SK-N-SH (cell line): Measurements from ENCODE around the gene TP53I11. TPM values are rescaled to one million over a fixed set of nuclear protein-coding genes. Genes with fewer than 3 reads are reported as not detected.

ENCODE experiments used
- CTCF ChIA-PET: fragments of 300-600, 350-600 bp; formaldehyde crosslinking; extraction: SDS; loops from one replicate; lab custom pipeline; 2021; lab: Yijun Ruan, JAX
- POLR2A ChIA-PET: fragments of 350-600 bp; sonication (Branson Sonifier 250); formaldehyde crosslinking; extraction: SDS; loops from one replicate; lab custom pipeline; 2020; ENCODE audit warnings: antibody characterized with exemption, inconsistent platforms; lab: Yijun Ruan, JAX
- DNase-seq: peaks from one replicate; pipeline ENCODE4 v3.0.0; 2012
- H2AFZ ChIP-seq: fragments of 200-600 bp; sonication (generic); 2 replicates; pipeline ENCODE4 v1.8.1; 2016; ENCODE audit warnings: antibody characterized with exemption, mild to moderate bottlenecking, low read depth
- H3F3A ChIP-seq: fragments of 200-600 bp; sonication (generic); replicated peaks from 2 replicates; pipeline ENCODE3; 2016; ENCODE audit warnings: antibody characterized with exemption, mild to moderate bottlenecking; ENCODE audit not compliant: insufficient read depth
- H3K27ac ChIP-seq, 2 experiments: fragments of 200-500 bp in 1 of 2; fragments of 200-600 bp in 1 of 2; sonication (Bioruptor generic) in 1 of 2; sonication (generic), shearing (Covaris generic) in 1 of 2; 2 replicates each; pipeline versions ENCODE4 v1.5.1 to v1.6.1; 2014 to 2016; ENCODE audit warnings: low read depth in 2 of 2, inconsistent platforms in 1 of 2, low read length in 1 of 2, mild to moderate bottlenecking in 1 of 2, mixed read lengths in 1 of 2
- H3K27me3 ChIP-seq: fragments of 200-600 bp; sonication (generic), shearing (Covaris generic); 2 replicates; pipeline ENCODE4 v1.6.1; 2016; ENCODE audit warnings: mixed run types; ENCODE audit not compliant: insufficient read depth
- H3K36me3 ChIP-seq, 2 experiments: fragments of 200-500 bp in 1 of 2; fragments of 200-600 bp in 1 of 2; sonication (Bioruptor generic) in 1 of 2; sonication (generic) in 1 of 2; replicated peaks in 1 of 2; 2 replicates each; pipeline versions ENCODE3 to v1.5.1; 2014 to 2016; ENCODE audit warnings: low read length in 1 of 2, mild to moderate bottlenecking in 1 of 2; ENCODE audit not compliant: insufficient read depth in 2 of 2, control insufficient read depth in 1 of 2
- H3K4me1 ChIP-seq, 2 experiments: fragments of 200-500 bp in 1 of 2; fragments of 200-600 bp in 1 of 2; sonication (Bioruptor generic) in 1 of 2; sonication (generic), shearing (Covaris generic) in 1 of 2; 2 replicates each; pipeline versions ENCODE4 v1.5.1 to v1.6.1; 2014 to 2016; ENCODE audit warnings: low read depth in 1 of 2, low read length in 1 of 2, mixed run types in 1 of 2; ENCODE audit not compliant: insufficient read depth in 2 of 2, control insufficient read depth in 1 of 2
- H3K4me2 ChIP-seq: fragments of 200-600 bp; sonication (generic), shearing (Covaris generic); 2 replicates; pipeline ENCODE4 v1.6.1; 2017; ENCODE audit warnings: mixed run types
- H3K4me3 ChIP-seq, 2 experiments: fragments of 200-500 bp in 1 of 2; fragments of 200-600 bp in 1 of 2; sonication (Bioruptor generic) in 1 of 2; sonication (generic), shearing (Covaris generic) in 1 of 2; 2 replicates each; pipeline versions ENCODE4 v1.5.1 to v1.8.1; 2014 to 2016; ENCODE audit warnings: low read depth in 2 of 2, inconsistent platforms in 1 of 2, low read length in 1 of 2, mild to moderate bottlenecking in 1 of 2, mixed read lengths in 1 of 2, moderate library complexity in 1 of 2
- H3K79me2 ChIP-seq: fragments of 200-600 bp; sonication (generic); 2 replicates; pipeline ENCODE4 v1.8.1; 2017; ENCODE audit warnings: mild to moderate bottlenecking; ENCODE audit not compliant: insufficient read depth
- H3K9ac ChIP-seq: fragments of 200-600 bp; sonication (generic); 2 replicates; pipeline ENCODE4 v1.6.1; 2017; ENCODE audit warnings: mixed run types
- H3K9me2 ChIP-seq: fragments of 200-600 bp; sonication (generic); 2 replicates; pipeline ENCODE4 v1.6.1; 2017; ENCODE audit warnings: mixed run types
- H3K9me3 ChIP-seq: fragments of 200-600 bp; sonication (generic); 2 replicates; pipeline ENCODE4 v1.6.1; 2017; ENCODE audit warnings: mixed run types, mild to moderate bottlenecking, moderate library complexity
- H4K20me1 ChIP-seq: fragments of 200-600 bp; sonication (generic); 2 replicates; pipeline ENCODE4 v1.6.1; 2017; ENCODE audit warnings: mild to moderate bottlenecking, mixed run types; ENCODE audit not compliant: insufficient read depth
- CHD2 ChIP-seq: fragments of 150-350 bp; IDR thresholded peaks from 2 replicates; pipeline ENCODE4 v1.6.1; 2018; ENCODE audit warnings: low read length; ENCODE audit not compliant: partially characterized antibody
- CTCF ChIP-seq: fragments of 200-600 bp; sonication (generic); IDR thresholded peaks from 2 replicates; pipeline ENCODE4 v1.6.1; 2017; ENCODE audit warnings: antibody characterized with exemption, mild to moderate bottlenecking, moderate library complexity
- ELF1 ChIP-seq: IDR thresholded peaks from 2 replicates; pipeline ENCODE4 v1.4.0; 2012
- FOSL2 ChIP-seq: IDR thresholded peaks from 2 replicates; pipeline ENCODE4 v1.4.0; 2012; ENCODE audit warnings: low read depth, mild to moderate bottlenecking, moderate library complexity, borderline replicate concordance
- GABPA ChIP-seq: IDR thresholded peaks from 2 replicates; pipeline ENCODE4 v1.4.0; 2012; ENCODE audit warnings: low read depth, mild to moderate bottlenecking
- NFIC ChIP-seq: IDR thresholded peaks from 2 replicates; pipeline ENCODE4 v1.4.0; 2012; ENCODE audit warnings: borderline replicate concordance
- PBX3 ChIP-seq: IDR thresholded peaks from 2 replicates; pipeline ENCODE4; 2012
- RAD21 ChIP-seq: IDR thresholded peaks from 2 replicates; pipeline ENCODE4 v1.6.1; 2012; ENCODE audit warnings: mild to moderate bottlenecking, low read length
- REST ChIP-seq: IDR thresholded peaks from 2 replicates; pipeline ENCODE4 v1.6.1; 2012; ENCODE audit warnings: mild to moderate bottlenecking, low read depth, low read length, moderate library complexity
- RFX5 ChIP-seq: IDR thresholded peaks from 2 replicates; pipeline ENCODE4 v1.6.1; 2012; ENCODE audit warnings: mild to moderate bottlenecking, improper control_type of control experiment, low read length
- WGBS: methylation state at CpG from one replicate; pipeline ENCODE4 v1.1.6; 2017; ENCODE audit warnings: low lambda C conversion rate; 5-methylcytosine and 5-hydroxymethylcytosine counted together
- polyA plus RNA-seq, 3 experiments: library from polyadenylated mRNA; depleted of rRNA; stranded (reverse); fragments of >200 nt; gene quantifications; 2 replicates each; pipeline ENCODE4 v1.2.3, GENCODE V29; 2012
- TF ChIP-seq, protein P1 (sequence below): IDR thresholded peaks from 2 replicates; pipeline ENCODE4 v1.4.0; 2012; ENCODE audit warnings: low read depth

TP53I11 gene
- polyA plus RNA-seq, 1 of the 3 experiments (the other 2 are of a cell fraction): 6.6 TPM

- TF ChIP-seq PBX3: no peak
These were observed 66.6 kb downstream of the TP53I11 start (continued) for GRCh38 chr11:44884056-44884455.

- Histone ChIP-seq H3K36me3 (no peaks in the 10 kb centered on the region), H3K4me1 (peaks cover 5 to 12% of the 10 kb centered on the region in 2 experiments; a peak in 1 of 4 replicates), H3K4me2 (no peak overlapping the region), H3K9me3 (no peaks in the 10 kb centered on the region), H3K27ac (no peak overlapping the region), H3K27me3 (no peaks in the 10 kb centered on the region), H3K79me2 (no peaks in the 10 kb centered on the region)
- POLR2A ChIA-PET: no interaction called here
- TF ChIP-seq ELF1 (no peak), RAD21 (no peak), RFX5 (no peak), NFIC (no peak), REST (no peak), GABPA (no peak), CTCF (no peak), CHD2 (no peak), FOSL2 (no peak)
- TF ChIP-seq, protein P1, sequence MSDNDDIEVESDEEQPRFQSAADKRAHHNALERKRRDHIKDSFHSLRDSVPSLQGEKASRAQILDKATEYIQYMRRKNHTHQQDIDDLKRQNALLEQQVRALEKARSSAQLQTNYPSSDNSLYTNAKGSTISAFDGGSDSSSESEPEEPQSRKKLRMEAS: no peak
- TF ChIP-seq, all 33 proteins: peak for 0
- no peak overlapping the region for H3K4me3 ChIP-seq
- CTCF ChIA-PET: interaction anchor here (1.6 kb wide), 1 partner anchor 28 kb away, joined by 6 read pairs; no protein-coding TSS in a partner anchor
- H3K9me2 ChIP-seq: no peaks in the 10 kb centered on the region
- H2AFZ ChIP-seq: no peak overlapping the region
- peaks cover 2% of the 10 kb centered on the region for H3F3A ChIP-seq
- WGBS: 93% methylated on average over 5 of the region's 6 CpGs
- no peak overlapping the region for H3K9ac ChIP-seq
- DNase-seq: no peak
- no peaks in the 10 kb centered on the region for H4K20me1 ChIP-seq
These were observed 67.4 kb downstream of the TP53I11 start for GRCh38 chr11:44883277-44883676.

Other genes starting within 250 kb of the TP53I11 start
- 0.72 and 1.3 TPM in 2 replicates for gene TSPAN18, start 223.9 kb downstream of the TP53I11 start, polyA plus RNA-seq (2012; rRNA removed)
- 3.8 and 4.5 TPM in 2 replicates for gene PRDM11, start 195.8 kb upstream of the TP53I11 start, polyA plus RNA-seq (2012; rRNA removed)